ENCODE results near the gene MT1H.

GRCh38 chr16:56684256-56684925 lies 14.8 kb downstream of the MT1H start:
- TF ChIP-seq, protein P1, sequence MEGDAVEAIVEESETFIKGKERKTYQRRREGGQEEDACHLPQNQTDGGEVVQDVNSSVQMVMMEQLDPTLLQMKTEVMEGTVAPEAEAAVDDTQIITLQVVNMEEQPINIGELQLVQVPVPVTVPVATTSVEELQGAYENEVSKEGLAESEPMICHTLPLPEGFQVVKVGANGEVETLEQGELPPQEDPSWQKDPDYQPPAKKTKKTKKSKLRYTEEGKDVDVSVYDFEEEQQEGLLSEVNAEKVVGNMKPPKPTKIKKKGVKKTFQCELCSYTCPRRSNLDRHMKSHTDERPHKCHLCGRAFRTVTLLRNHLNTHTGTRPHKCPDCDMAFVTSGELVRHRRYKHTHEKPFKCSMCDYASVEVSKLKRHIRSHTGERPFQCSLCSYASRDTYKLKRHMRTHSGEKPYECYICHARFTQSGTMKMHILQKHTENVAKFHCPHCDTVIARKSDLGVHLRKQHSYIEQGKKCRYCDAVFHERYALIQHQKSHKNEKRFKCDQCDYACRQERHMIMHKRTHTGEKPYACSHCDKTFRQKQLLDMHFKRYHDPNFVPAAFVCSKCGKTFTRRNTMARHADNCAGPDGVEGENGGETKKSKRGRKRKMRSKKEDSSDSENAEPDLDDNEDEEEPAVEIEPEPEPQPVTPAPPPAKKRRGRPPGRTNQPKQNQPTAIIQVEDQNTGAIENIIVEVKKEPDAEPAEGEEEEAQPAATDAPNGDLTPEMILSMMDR (IDR thresholded peaks at IDR 0.05): no peak
- no peak for TF ChIP-seq POLR2A (IDR thresholded peaks at IDR 0.05)

Data from testis (tissue), 2 donors.